GM21619 (cell line): ENCODE results near the gene FSCN2.

ENCODE experiments used
- ATAC-seq: cut with Tn5 transposase; IDR thresholded peaks from one replicate; pipeline ENCODE4 v1.9.1; 2021; ENCODE audit not compliant: unreplicated experiment

Gene FSCN2

DNA sequence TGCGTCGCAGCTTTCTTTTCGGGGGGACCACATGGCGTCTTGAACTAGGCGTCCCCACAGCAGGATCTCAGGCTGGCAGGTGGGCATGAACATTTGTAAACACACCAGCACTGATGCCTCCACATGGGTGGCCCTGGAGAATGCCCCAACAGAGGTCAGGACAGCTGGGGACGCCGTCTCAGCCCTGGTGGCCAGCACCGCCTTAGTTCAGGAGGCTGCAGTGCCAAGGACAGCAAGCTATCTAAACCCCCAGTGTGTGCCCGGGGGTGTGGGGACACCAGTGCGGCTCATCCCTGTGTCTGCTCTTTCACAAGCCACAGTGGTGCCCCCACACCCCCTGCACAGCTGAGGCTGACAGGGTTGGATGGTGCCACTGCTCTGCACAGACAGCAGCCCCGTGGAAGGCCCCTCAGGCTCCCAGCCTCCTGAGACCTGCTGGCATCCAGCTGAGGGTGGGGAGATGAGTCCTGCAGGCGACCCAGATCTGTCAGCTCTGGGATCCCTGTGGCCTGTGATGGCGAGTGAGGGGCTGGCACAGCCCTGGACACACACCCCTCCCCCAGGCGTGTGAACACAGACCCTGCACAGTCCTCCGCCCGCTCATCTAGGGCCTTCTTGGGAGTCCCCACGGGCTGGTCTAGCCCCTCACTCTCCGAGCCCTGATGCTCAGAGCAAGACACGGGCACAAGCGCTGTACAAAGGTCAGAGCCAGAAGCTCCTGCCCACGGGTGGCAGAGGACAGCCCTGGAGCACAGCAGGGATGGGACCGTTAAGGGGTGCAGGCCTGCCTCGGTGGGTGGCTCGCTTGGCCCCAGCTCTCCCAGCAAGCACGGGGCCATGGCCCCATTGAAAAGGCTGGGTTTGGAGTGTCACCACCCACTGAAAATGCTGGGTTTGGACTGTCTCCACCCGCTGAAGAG lies 10.7 kb downstream of the FSCN2 start:
- ATAC-seq: no peak

DNA sequence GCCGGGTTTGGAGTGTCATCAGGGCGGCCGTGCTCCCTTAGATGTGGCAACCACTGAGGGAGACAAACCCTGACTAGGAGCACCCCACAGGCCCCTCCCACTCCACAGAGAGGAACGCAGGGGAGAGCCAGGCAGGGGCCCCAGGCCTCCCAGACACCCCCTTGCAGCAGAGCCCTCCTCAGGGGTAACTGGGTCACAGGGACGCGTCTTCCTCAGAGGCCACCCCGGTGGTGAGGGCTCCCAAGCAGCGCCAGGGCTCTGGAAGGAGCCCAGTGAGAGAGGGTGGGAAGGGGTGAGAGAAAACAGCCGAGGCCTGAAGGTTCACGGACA lies 11.4 kb downstream of the FSCN2 start:
- no peak for ATAC-seq

DNA sequence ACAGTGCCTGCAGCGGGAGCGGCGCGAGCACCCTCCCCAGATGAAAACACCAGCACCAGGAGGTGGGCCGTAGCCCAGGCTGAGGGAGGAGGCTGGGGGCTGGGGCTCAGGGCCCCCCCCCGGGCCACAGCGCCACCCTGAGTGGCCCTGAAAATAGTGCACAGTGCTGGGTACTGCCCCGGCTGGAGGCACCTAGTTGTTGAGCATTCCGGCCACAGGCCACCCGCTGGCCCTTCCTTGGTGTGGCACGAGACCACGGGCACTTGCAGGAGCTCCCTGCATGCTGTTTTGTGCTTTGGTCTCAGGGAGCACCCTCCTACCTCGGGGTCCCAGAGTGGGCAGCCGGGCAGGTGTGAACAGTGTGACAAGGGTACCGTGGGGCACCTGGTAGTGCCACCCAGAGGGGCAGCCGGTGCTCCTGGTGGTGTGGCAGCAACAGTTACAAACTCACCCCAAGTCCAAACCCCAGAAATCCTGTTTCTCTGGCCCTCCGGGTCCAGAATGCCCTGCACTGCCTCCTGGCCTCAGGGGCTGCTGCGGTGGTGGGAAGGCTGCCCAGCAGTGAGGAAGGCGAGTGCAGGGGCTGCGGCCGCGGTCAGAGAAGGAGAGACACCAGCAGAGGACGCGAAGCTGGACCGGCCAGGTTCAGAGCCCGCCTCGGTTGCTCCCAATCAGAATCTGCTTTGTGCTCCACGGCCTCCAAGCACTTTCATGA lies 11.9 kb downstream of the FSCN2 start:
- ATAC-seq: no peak

- ATAC-seq: no peak
Observed at GRCh38 chr17:81540676-81541027, 12.5 kb downstream of the FSCN2 start.

GRCh38 chr17:81541123-81541522 lies 12.9 kb downstream of the FSCN2 start:
- ATAC-seq: no peak

DNA sequence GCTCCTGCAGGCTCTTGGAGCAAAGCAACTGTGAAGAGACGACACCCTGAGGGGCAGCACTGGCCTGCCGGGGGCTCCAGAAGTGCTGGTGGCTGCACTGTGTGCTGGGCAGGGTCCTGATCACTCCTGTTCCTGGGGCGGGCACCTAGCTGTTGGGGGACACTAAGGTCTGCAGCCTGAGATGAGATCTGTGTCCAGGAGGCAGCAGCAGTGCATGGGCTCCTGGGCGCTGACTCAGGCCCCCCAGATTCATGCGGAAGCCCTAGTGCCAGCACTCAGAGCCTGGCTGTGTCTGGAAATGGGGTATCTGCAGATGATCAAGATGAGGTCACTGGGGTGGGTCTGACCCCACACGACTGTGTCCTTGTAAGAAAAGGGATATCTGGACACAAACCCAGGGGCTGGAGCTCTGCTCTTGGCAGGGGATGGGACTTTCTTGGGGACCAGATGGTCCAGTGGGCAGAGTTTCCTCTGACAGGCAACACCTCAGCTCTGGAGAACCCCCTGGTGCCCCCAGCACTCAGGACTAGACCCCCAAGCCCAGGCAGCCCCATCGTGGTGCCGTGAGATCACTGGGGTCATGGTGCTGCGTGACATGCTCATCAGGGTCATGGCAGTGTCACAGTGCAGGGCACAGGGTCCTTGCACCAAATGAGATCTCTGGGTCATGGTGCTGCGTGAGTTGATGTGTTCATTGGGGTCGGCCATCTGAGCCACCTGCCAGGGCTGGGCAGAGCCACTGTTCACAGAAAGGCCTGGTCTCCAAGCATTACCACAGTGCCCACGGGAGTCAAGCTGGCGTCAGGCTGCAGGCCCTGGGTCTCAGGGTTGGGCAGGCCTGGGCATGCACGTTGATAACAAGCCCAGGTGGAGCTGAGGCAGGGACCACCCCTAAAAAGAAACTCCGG lies 14.5 kb downstream of the FSCN2 start:
- no peak for ATAC-seq

GRCh38 chr17:81543339-81543675 lies 15.1 kb downstream of the FSCN2 start:
- no peak for ATAC-seq

- no peak for ATAC-seq
Observed at GRCh38 chr17:81543756-81544155, 15.6 kb downstream of the FSCN2 start.

DNA sequence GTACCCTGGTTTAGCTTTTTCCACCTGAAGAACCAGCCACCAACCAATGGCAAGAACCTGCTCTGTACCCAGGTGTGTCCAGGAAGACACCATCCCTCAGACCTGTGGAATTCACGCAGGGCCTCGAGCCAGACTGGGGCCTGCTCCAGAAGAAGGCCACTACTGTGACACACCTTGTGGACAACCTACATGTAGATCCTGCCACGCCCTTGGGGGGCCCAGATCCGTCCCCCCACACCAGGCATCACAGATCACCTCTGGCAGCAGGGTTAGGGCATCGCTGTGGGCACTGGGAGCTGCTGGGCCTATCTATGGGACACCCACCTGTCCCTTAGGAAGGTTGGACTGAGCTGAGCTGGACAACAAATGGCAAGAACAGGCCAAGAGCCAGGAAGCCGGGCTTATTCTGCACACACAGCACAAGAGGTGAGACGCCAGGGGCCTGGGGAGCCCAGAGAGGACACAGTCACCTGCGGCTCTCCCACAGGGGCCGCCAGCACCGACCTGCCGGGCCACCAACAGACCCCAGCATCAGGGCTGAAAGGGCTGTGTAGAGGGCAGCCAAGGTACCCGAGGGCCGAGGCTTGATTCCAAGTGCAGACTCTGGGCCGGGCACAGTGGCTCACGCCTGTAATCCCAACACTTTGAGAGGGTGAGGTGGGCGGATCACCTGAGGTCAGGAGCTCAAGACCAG lies 16.3 kb downstream of the FSCN2 start:
- no peak for ATAC-seq

- ATAC-seq: no peak
Observed at GRCh38 chr17:81545160-81545949, 17.2 kb downstream of the FSCN2 start.

DNA sequence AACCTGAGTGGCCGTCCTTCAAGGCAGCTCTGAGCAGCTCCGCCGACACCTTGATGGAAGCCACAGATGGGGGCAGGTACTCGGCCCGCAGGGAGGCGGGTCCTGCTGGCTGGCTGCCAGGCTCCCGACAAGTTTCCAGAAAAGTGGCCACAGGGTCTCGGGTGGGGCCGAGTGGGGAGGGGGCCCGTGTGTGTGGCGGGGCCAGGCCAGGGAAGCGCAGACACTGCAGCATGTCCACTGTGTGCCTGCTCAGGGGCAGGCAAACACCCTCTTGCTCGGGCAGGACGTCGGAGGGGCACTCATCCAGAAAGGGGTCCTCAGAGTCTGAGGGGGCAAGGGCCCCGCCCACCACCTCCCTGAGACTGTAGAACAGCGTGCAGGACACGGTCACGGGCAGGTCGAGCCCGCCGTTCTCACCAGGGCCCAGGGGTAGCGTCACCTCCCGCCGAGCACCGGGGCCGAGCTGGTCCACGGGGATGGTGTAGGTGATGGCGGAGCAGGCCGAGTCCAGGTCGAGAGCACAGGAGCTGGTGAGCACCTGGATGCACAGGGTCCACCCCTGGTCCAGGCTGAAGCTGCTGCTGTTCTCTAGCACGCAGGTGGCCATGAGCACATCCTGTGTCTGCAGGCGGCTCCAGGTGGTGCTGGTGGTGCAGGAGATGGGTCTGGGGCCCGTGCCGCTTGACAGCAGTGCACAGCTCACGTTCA lies 18.9 kb downstream of the FSCN2 start:
- ATAC-seq: no peak

- no peak for ATAC-seq
Observed at GRCh38 chr17:81547614-81547982, 19.4 kb downstream of the FSCN2 start.

- ATAC-seq: no peak
Observed at GRCh38 chr17:81549031-81549557, 20.9 kb downstream of the FSCN2 start.

DNA sequence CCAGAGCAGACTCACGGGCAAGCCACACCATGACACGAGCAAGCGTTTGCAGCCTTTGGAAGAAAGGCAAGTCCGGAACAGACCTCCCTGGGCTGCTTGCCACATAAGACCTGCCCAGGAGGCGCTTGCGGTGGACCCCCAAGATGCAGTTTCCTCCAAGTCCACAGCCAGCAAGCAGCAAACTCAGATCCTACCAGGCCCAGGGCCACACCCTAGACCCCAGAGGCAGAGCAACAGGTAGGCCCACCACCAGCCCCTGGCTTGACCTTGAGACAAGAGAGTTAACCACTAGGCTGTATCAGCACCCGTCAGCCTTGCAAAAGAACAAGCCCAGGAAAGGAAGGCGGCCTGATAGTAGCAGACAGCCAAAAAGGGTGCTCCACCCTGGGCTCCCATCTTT lies 21.6 kb downstream of the FSCN2 start:
- no peak for ATAC-seq

- ATAC-seq: no peak
Observed at GRCh38 chr17:81550285-81550684, 22.1 kb downstream of the FSCN2 start.

DNA sequence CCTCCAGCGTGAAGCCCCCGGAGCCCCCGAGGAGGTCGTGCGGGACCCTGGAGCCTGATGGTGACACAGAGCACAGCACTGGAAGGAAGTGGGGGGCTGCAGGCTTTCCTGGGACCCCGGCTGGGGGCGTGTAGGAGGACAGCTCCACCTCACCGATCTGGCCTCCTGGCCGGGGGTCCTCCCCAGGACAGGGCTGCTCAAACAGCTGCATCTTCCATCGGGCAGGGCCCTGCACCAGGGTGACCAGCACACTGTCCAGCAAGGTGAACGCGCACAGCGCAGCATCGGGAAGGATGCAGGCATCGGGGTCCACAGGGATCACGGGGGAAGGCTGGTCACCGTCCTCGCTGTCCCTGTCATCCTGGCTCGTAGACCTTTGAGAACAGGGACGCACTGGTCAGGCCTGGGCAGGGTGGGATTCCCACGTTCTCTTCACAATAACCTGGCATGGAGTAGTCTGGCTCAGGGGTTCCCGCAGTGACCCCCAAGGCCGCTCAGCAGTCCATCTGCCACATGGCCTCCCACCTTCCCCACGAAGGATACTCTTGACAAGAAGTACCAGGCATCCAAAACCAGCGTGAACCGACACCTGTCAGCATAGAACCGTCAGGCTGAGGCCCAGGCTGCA lies 22.8 kb downstream of the FSCN2 start:
- no peak for ATAC-seq

DNA sequence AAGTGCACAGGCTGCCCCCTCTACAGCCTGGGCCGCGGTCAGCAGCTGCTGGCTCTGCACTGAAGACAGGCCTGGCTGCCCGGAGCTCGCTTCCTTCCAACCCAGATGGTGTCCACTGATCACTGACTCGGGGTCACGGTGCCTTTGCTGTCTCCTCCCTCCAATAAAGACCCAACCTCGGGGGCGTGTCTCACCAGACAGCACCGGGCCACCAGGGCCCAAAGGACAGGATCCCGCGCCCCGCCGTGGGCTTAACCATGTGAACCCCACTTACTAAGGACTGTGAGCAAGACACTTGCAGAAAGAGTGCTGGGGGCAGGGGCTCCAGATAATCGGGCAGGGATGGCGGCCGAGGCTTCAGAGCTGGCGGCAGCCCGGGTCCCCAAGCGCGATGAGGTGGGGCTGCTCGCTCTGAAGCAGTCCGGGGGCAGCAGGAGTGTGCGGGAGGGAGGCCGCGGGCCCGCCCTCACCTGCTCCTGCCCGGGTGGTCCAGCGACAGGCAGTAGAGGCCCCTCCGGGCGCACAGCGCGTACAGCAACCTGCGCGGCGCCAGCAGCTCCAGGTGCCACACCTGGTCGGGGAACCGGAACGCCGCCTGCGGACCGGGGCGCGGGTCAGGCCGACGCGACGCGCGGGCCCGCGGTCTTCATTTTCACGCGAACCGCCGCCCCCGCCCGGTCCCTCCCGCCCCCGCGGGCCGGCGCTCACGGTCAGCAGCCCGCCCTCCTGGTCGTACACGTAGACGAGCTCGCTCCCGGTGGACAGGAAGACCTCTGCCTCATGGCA lies 23.5 kb downstream of the FSCN2 start:
- ATAC-seq: peak; percentile 13
